Cardiac muscle cell (in vitro differentiated cells and primary cell): Measurements from ENCODE around the gene OSBP2. TPM values are rescaled to one million over a fixed set of nuclear protein-coding genes. Genes with fewer than 3 reads are reported as not detected.

Experiments used
- DNase-seq, 2 donors: peaks; one replicate each; pipeline versions ENCODE4 v3.0.0 to v3.0.0-alpha.2; 2010 to 2017; ENCODE audit warnings: low read depth in 1 of 2, low spot score in 1 of 2
- H3K27ac ChIP-seq: fragments of 200-600 bp; sonication (generic); 2 replicates; pipeline ENCODE4 v1.5.1; 2016
- H3K27me3 ChIP-seq: fragments of 200-600 bp; sonication (generic); 2 replicates; pipeline ENCODE4 v1.6.0; 2016; ENCODE audit warnings: control low read depth
- H3K36me3 ChIP-seq: fragments of 200-600 bp; sonication (generic); 2 replicates; pipeline ENCODE4 v1.5.1; 2016; ENCODE audit warnings: control low read depth
- H3K4me1 ChIP-seq: fragments of 200-600 bp; sonication (generic); 2 replicates; pipeline ENCODE4 v1.8.1; 2017; ENCODE audit warnings: low read depth, mild to moderate bottlenecking, mixed run types
- H3K4me3 ChIP-seq: fragments of 200-600 bp; sonication (generic); 2 replicates; pipeline ENCODE4 v1.5.1; 2016; ENCODE audit warnings: mild to moderate bottlenecking
- H3K9me3 ChIP-seq: fragments of 200-600 bp; sonication (generic); 2 replicates; pipeline ENCODE4 v1.5.1; 2017; ENCODE audit warnings: low read depth, mild to moderate bottlenecking, control low read depth
- polyA plus RNA-seq: library from polyadenylated mRNA; unstranded; fragments of >200 nt; fragmentation: Nextera tagmentation; extraction: Ambion mirVana; gene quantifications from 2 replicates; pipeline ENCODE4 v1.2.1, GENCODE V29; 2016
- total RNA-seq: library from RNA; depleted of rRNA; stranded (reverse); fragments of >200 nt; gene quantifications from 2 replicates; pipeline ENCODE4 v1.2.3, GENCODE V29; 2016
- TF ChIP-seq, protein P1 (sequence below): IDR thresholded peaks from 2 replicates; pipeline ENCODE4 v1.5.1; 2012; ENCODE audit warnings: low read depth, mild to moderate bottlenecking, low read length

The OSBP2 gene
- total and polyA plus RNA-seq, 2 experiments from 2014 or later: 19.4 to 32.5 TPM

DNA sequence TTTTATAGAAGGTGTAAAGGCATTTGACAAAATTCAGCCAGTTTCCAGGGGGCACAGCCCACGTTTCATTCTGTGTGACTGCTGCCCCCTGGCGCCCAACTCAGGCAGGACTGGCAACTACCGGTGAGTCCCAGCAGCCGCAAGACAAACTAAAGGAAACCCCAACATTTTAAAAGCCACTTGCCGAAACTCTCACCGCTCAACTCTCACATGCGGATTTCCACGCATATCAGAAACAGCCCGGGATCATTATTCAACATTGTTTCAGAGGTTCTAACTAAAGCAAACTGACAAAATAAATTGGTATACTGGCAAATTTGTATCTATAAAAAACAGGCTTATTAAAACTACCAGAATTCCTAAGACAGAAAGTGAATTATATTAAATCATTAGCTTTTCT lies 225.7 kb downstream of the OSBP2 start:
- Histone ChIP-seq H3K27me3 (no peaks in the 10 kb centered on the region), H3K4me3 (no peak overlapping the region), H3K36me3 (peaks cover 2% of the 10 kb centered on the region), H3K9me3 (no peaks in the 10 kb centered on the region), H3K4me1 (no peaks in the 10 kb centered on the region), H3K27ac (no peak overlapping the region)
- TF ChIP-seq, protein P1, sequence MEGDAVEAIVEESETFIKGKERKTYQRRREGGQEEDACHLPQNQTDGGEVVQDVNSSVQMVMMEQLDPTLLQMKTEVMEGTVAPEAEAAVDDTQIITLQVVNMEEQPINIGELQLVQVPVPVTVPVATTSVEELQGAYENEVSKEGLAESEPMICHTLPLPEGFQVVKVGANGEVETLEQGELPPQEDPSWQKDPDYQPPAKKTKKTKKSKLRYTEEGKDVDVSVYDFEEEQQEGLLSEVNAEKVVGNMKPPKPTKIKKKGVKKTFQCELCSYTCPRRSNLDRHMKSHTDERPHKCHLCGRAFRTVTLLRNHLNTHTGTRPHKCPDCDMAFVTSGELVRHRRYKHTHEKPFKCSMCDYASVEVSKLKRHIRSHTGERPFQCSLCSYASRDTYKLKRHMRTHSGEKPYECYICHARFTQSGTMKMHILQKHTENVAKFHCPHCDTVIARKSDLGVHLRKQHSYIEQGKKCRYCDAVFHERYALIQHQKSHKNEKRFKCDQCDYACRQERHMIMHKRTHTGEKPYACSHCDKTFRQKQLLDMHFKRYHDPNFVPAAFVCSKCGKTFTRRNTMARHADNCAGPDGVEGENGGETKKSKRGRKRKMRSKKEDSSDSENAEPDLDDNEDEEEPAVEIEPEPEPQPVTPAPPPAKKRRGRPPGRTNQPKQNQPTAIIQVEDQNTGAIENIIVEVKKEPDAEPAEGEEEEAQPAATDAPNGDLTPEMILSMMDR: peak; percentile 91
- peak; percentile 79 to 81 for DNase-seq

DNA sequence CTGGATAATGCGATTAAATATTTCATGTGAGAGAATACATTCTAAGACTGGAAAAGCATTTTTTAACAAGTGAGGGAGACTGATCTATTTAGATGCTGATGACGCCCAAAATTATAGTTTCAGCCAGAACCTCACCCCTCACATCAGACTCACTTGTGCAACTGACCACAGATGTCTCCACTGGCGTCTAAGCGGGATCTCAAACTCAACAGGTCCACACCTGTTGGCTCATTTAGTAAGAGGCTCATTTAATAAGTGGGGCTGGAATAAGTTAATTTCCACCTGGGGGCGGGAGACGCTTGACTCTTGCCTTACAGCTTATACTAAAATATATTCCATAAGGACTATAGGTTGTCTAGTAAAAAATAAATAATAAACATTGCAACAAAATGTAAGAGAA lies 226.4 kb downstream of the OSBP2 start:
- Histone ChIP-seq H3K27me3 (no peaks in the 10 kb centered on the region), H3K4me1 (no peaks in the 10 kb centered on the region), H3K9me3 (no peaks in the 10 kb centered on the region), H3K27ac (no peak overlapping the region), H3K4me3 (no peak overlapping the region), H3K36me3 (peaks cover 2% of the 10 kb centered on the region)
- DNase-seq: no peak
- TF ChIP-seq, protein P1: no peak

DNA sequence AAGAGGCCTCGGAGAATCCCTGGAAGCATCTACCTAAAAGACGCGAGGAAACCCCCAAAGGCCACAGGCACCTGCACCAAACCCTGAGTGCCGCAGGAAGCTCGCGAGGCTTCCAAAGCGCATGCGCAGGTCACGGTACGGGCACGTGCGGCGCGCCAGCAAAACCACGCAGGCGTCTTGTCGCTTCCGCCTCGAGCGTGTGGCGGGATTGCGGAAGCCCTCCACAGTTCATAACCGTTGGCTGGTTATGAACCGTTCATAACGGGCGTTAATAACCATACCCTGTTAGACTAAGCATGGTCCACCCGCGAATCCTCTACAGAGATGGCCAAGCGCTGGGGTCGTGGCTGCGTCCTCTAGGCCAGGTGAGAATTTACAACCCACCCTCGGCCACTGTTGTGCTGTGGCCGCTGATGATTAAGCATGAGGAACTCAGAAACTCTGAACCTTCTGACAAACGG lies 227.5 kb downstream of the OSBP2 start:
- Histone ChIP-seq H3K4me3 (no peak overlapping the region), H3K9me3 (no peaks in the 10 kb centered on the region), H3K27ac (no peak overlapping the region), H3K27me3 (no peaks in the 10 kb centered on the region), H3K4me1 (no peaks in the 10 kb centered on the region), H3K36me3 (peaks cover 9% of the 10 kb centered on the region)
- TF ChIP-seq, protein P1: no peak
- DNase-seq: peak in 1 of 2 donors; percentile 76

DNA sequence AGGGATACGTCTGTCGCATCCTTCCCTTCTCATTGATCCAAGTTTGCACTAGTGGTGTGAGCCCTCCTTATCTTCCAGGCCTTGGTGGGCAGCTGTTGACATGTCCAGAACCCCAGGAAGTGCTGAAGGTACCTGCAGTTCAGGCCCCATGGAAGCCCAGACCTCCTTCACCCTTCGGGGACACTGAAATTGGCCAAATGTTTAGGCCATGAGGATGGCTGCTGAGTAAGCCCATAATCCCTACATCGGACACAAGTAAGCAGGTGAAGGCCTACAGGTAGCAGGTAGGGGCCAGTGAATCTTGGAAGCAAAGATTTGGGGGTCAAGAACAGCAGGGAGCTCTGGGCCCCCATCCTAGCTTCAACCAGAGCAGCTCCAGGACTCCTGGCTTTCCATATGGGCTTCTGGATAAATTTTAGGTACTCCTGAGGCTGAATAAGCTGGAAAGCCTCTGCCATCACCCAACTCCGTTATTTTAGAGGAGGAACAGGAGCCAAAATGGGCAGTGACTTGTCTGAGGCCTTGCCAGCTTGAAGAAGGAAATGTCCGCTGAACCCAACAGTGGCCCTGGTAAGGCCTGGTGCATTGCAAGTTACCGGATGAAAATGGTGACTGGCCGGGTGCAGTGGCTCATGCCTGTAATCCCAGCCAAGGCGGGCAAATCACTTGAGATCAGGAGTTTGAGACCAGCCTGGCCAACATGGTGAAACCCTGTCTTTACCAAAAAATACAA lies 228.7 kb downstream of the OSBP2 start:
- Histone ChIP-seq H3K9me3 (no peaks in the 10 kb centered on the region), H3K4me3 (no peak overlapping the region), H3K27me3 (no peaks in the 10 kb centered on the region), H3K4me1 (no peaks in the 10 kb centered on the region), H3K27ac (no peak overlapping the region), H3K36me3 (peaks cover 20% of the 10 kb centered on the region)
- no peak for DNase-seq
- TF ChIP-seq, protein P1: no peak

DNA sequence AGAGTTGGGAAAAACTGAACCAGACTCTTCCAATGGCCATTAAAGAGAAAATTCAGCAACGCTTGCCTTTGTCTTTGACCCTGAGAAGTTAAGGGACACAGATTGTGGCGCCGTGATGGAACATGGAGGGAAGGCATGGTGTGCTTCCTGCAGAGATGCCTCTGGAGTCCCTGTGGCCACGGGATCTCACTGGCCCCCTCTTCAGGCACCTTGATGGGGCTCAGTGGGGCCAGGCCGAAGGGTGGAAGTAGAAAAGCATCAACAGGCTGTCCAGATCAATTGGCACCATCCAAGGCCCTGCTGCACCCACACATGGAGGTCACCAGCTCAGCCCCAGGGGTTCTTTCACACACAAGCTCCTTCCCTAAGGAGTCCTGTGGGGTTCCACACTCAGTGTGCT lies 231.0 kb downstream of the OSBP2 start:
- no peak overlapping the region for H3K27ac ChIP-seq
- TF ChIP-seq, protein P1: no peak
- H3K27me3 ChIP-seq: no peaks in the 10 kb centered on the region
- no peak overlapping the region for H3K4me3 ChIP-seq
- DNase-seq: no peak
- H3K9me3 ChIP-seq: no peaks in the 10 kb centered on the region
- peaks cover 29% of the 10 kb centered on the region for H3K36me3 ChIP-seq
- H3K4me1 ChIP-seq: no peaks in the 10 kb centered on the region
